K562 (cell line): ENCODE results near the gene CLEC4M. TPM values are rescaled to one million over a fixed set of nuclear protein-coding genes. Genes with fewer than 3 reads are reported as not detected.

ENCODE experiments used
- ATAC-seq: fragments of 200-7000 bp; cut with Tn5 transposase; 3 replicates; pipeline ENCODE4 v1.9.1; 2020; ENCODE audit warnings: moderate library complexity
- BruUV-seq: library from RNA; stranded (reverse); fragments of 400-500 nt; replicated peaks from 2 replicates; lab custom pipeline; 2021; lab: Mats Ljungman, UMichigan
- CTCF ChIA-PET: fragments of 300-600 bp; formaldehyde crosslinking; extraction: SDS; loops from one replicate; lab custom pipeline; 2021; ENCODE audit warnings: low intra/inter-chr PET ratio; lab: Yijun Ruan, JAX
- POLR2A ChIA-PET: fragments of 300-600, 350-650 bp; sonication (Branson Sonifier 250); formaldehyde crosslinking; extraction: SDS; loops from one replicate; lab custom pipeline; 2021; ENCODE audit warnings: antibody characterized with exemption, inconsistent platforms; lab: Yijun Ruan, JAX
- DNase-seq, 4 experiments: peaks; one replicate each; pipeline versions ENCODE4 v3.0.0 to v3.0.0-alpha.2; 2011 to 2018; ENCODE audit warnings: low spot score in 3 of 4, mixed read lengths in 3 of 4; ENCODE audit errors: extremely low read depth in 1 of 4
- FAIRE-seq: peaks from 2 replicates; lab custom pipeline; 2011; peaks lifted over from hg19 to GRCh38; lab: Jason Lieb, UNC
- H2AFZ ChIP-seq: 2 replicates; pipeline ENCODE4 v1.6.0; 2011; ENCODE audit warnings: low read depth, low read length, control low read depth, inconsistent platforms
- H3K27ac ChIP-seq: fragments of 200-600 bp; 3 replicates; pipeline ENCODE4 v1.8.0; 2011; ENCODE audit warnings: low read depth, mild to moderate bottlenecking, control low read depth, inconsistent platforms, low read length, moderate library complexity, mixed read lengths; ENCODE audit errors: extremely low read depth
- H3K27me3 ChIP-seq, 2 experiments: fragments of 300-600 bp in 1 of 2; 2 replicates in 1 of 2; 3 replicates in 1 of 2; pipeline versions ENCODE4 v1.6.0 to v1.8.0; 2011; ENCODE audit warnings: inconsistent platforms in 2 of 2, low read length in 2 of 2, mild to moderate bottlenecking in 1 of 2, mixed read lengths in 1 of 2, moderate library complexity in 1 of 2; ENCODE audit not compliant: control insufficient read depth in 2 of 2, insufficient read depth in 2 of 2
- H3K36me3 ChIP-seq: fragments of 300-600 bp; 3 replicates; pipeline ENCODE4 v1.8.0; 2011; ENCODE audit warnings: mild to moderate bottlenecking, low read length, inconsistent platforms; ENCODE audit not compliant: control insufficient read depth, insufficient read depth
- H3K4me1 ChIP-seq, 2 experiments: fragments of 200-600 bp in 1 of 2; replicated peaks in 1 of 2; 2 replicates in 1 of 2; 3 replicates in 1 of 2; pipeline versions ENCODE4 v1.5.1 to v1.8.0; 2011; ENCODE audit warnings: inconsistent platforms in 2 of 2, low read length in 2 of 2, mild to moderate bottlenecking in 1 of 2, mixed read lengths in 1 of 2, moderate library complexity in 1 of 2; ENCODE audit not compliant: control insufficient read depth in 2 of 2, insufficient read depth in 2 of 2
- H3K4me2 ChIP-seq: 2 replicates; pipeline ENCODE4 v1.6.1; 2011; ENCODE audit warnings: low read length, control low read depth, inconsistent platforms, mixed read lengths; ENCODE audit not compliant: insufficient read depth
- H3K4me3 ChIP-seq: fragments of 200-600 bp; sonication (generic), shearing (Covaris generic); 2 replicates; pipeline ENCODE4 v1.5.1; 2016; ENCODE audit warnings: control low read depth, inconsistent platforms
- H3K79me2 ChIP-seq: fragments of 200-600 bp; 3 replicates; pipeline ENCODE4 v1.8.0; 2011; ENCODE audit warnings: low read length, inconsistent platforms; ENCODE audit not compliant: control insufficient read depth, insufficient read depth
- H3K9ac ChIP-seq, 2 experiments: 2 replicates each; pipeline versions ENCODE4 v1.6.0 to v1.6.1; 2011; ENCODE audit warnings: low read depth in 2 of 2, low read length in 2 of 2, control low read depth in 1 of 2, inconsistent platforms in 1 of 2, mild to moderate bottlenecking in 1 of 2, mixed read lengths in 1 of 2; ENCODE audit not compliant: insufficient read depth in 1 of 2
- H3K9me1 ChIP-seq: one replicate; pipeline ENCODE4 v1.6.0; 2011; ENCODE audit warnings: inconsistent platforms, mild to moderate bottlenecking, low read length, moderate library complexity; ENCODE audit not compliant: control insufficient read depth, insufficient read depth
- H3K9me3 ChIP-seq: replicated peaks from 2 replicates; pipeline ENCODE4 v1.5.1; 2011; ENCODE audit warnings: low read depth, low read length, inconsistent platforms; ENCODE audit not compliant: control insufficient read depth, insufficient read depth
- H4K20me1 ChIP-seq: replicated peaks from 2 replicates; pipeline ENCODE4 v1.6.1; 2011; ENCODE audit warnings: low read length, inconsistent platforms, mixed read lengths; ENCODE audit not compliant: control insufficient read depth, insufficient read depth
- BDP1 ChIP-seq: IDR thresholded peaks from 3 replicates; pipeline ENCODE4 v1.6.1; 2011; ENCODE audit not compliant: insufficient read length, insufficient read depth
- COPS2 ChIP-seq: fragments of 450-650 bp; conservative IDR thresholded peaks from 2 replicates; pipeline ENCODE4 v1.6.1; 2016; ENCODE audit warnings: mild to moderate bottlenecking, moderate library complexity
- DDX20 ChIP-seq: fragments of 450-650 bp; IDR thresholded peaks from 2 replicates; pipeline ENCODE4 v1.6.1; 2016; ENCODE audit warnings: missing genetic modification characterization, low read depth, mild to moderate bottlenecking, missing compliant biosample characterization, moderate library complexity
- JUND ChIP-seq, 2 experiments: IDR thresholded peaks; 2 replicates in 1 of 2; 3 replicates in 1 of 2; pipeline ENCODE4 v1.6.1; 2011; ENCODE audit warnings: borderline replicate concordance in 2 of 2, low read depth in 2 of 2, low read length in 2 of 2, improper control_type of control experiment in 1 of 2, missing biosample characterization in 1 of 2, missing genetic modification characterization in 1 of 2, missing genetic modification reagents in 1 of 2
- LEF1 ChIP-seq: fragments of 450-650 bp; IDR thresholded peaks from 2 replicates; pipeline ENCODE4 v1.6.1; 2016; ENCODE audit warnings: mild to moderate bottlenecking
- NFRKB ChIP-seq: fragments of 450-650 bp; IDR thresholded peaks from 2 replicates; pipeline ENCODE4 v1.6.1; 2016; ENCODE audit warnings: low read depth
- NR3C1 ChIP-seq: sonication (generic); formaldehyde crosslinking; IDR thresholded peaks from 2 replicates; pipeline ENCODE4 v1.8.1; 2022; ENCODE audit warnings: missing genetic modification reagents
- NR4A1 ChIP-seq, 2 experiments: fragments of 250-450 bp in 1 of 2; fragments of 450-650 bp in 1 of 2; sonication (Bioruptor Pico) in 1 of 2; IDR thresholded peaks; 2 replicates each; pipeline versions ENCODE4 v1.4.0 to v1.6.1; 2016 to 2020; ENCODE audit warnings: mild to moderate bottlenecking in 2 of 2, missing compliant biosample characterization in 1 of 2, missing genetic modification characterization in 1 of 2, moderate library complexity in 1 of 2
- RUNX1 ChIP-seq: sonication (generic); IDR thresholded peaks from 2 replicates; pipeline ENCODE4 v1.6.1; 2016; ENCODE audit warnings: antibody characterized with exemption, low read depth
- SMC3 ChIP-seq: conservative IDR thresholded peaks from 2 replicates; pipeline ENCODE4 v1.6.1; 2011; ENCODE audit warnings: low read depth, low read length, improper control_type of control experiment; ENCODE audit not compliant: insufficient read depth
- ZNF217 ChIP-seq: sonication (generic); formaldehyde crosslinking; IDR thresholded peaks from 2 replicates; pipeline ENCODE4 v1.8.0; 2022; ENCODE audit warnings: mild to moderate bottlenecking, missing genetic modification reagents
- WGBS: fragments of 100-300 bp; shearing (Covaris generic); methylation state at CpG from one replicate; pipeline ENCODE4 v1.1.6; 2016; ENCODE audit warnings: low coverage, mixed read lengths; ENCODE audit not compliant: insufficient coverage; ENCODE audit errors: missing lambda C conversion rate; 5-methylcytosine and 5-hydroxymethylcytosine counted together
- in situ Hi-C: fragments of 300-500 bp; cut with MboI; formaldehyde crosslinking; loops from 4 replicates; pipeline ENCODE4 v1.15.0; 2018; ENCODE audit warnings: inconsistent platforms, mixed read lengths
- intact Hi-C: fragments of 100-400 bp; cut with micrococcal nuclease; formaldehyde crosslinking; loops from 2 replicates; pipeline ENCODE4 v1.14.2; 2022
- polyA plus RNA-seq, 8 experiments: library from polyadenylated mRNA; depleted of rRNA in 4 of 8; stranded (reverse) in 5 of 8; unstranded in 3 of 8; fragments of >200 nt; fragmentation: Nextera tagmentation in 2 of 8; fragmentation: Illumina TruSeq in 1 of 8; extraction: Ambion mirVana in 2 of 8; extraction: Trizol in 1 of 8; gene quantifications; 2 replicates each; pipeline versions ENCODE4 v1.2.1 to v1.2.3, GENCODE V29; 2011 to 2014; ENCODE audit warnings: inconsistent platforms in 1 of 8, missing spikeins in 1 of 8
- total RNA-seq, 7 experiments: library from RNA; depleted of rRNA in 6 of 7; stranded (reverse); fragments of >200 nt in 6 of 7; fragmentation: Illumina TruSeq in 2 of 7; extraction: Trizol in 2 of 7; gene quantifications; 2 replicates each; pipeline versions ENCODE4 v1.2.1 to v1.2.3, GENCODE V29; 2011 to 2021; ENCODE audit warnings: low replicate concordance in 1 of 7
- TF ChIP-seq, protein P1 (sequence below), 3 experiments: fragments of 200-800 bp in 1 of 3; sonication (Bioruptor generic) in 1 of 3; sonication (generic) in 1 of 3; formaldehyde crosslinking in 1 of 3; IDR thresholded peaks; 2 replicates each; pipeline versions ENCODE4 v1.6.1 to v1.8.0; 2016 to 2022; ENCODE audit warnings: mild to moderate bottlenecking in 2 of 3, missing compliant biosample characterization in 2 of 3, missing genetic modification characterization in 2 of 3, missing genetic modification reagents in 1 of 3
- TF ChIP-seq, protein P2 (sequence below): fragments of 450-650 bp; IDR thresholded peaks from 2 replicates; pipeline ENCODE4 v1.6.1; 2016; ENCODE audit warnings: low read depth, mild to moderate bottlenecking, moderate library complexity
- TF ChIP-seq, protein P3 (sequence below): fragments of 250-450 bp; sonication (Bioruptor Pico); IDR thresholded peaks from 2 replicates; pipeline ENCODE4 v1.9.0; 2021; ENCODE audit warnings: mild to moderate bottlenecking
- TF ChIP-seq, protein P4 (sequence below): sonication (generic); formaldehyde crosslinking; IDR thresholded peaks from 2 replicates; pipeline ENCODE4 v1.8.1; 2022; ENCODE audit warnings: missing genetic modification reagents

CLEC4M gene
- total and polyA plus RNA-seq, 9 of the 15 experiments (the other 6 are each of a cell fraction or from before 2014, with no cell fraction given), result 0.08 to 0.18 TPM; not detected in 7

DNA sequence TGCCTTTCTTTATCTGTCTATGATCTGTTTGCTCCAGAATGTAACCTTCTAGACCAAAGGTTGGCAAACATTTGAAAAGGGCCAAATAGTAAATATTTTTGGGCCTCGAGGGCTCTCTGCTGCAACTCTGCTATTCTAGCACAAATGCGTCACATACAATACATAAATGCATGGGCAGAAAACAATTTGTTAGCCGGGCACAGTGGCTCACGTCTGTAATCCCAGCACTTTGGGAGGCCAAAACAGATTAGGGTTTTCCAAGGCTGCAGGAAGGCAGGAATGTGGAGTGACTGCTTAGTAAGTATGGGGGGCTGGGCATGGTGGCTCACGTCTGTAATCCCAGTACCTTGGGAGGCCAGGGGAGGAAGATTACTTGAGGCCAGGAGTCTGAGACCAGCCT, 45.1 kb downstream of the CLEC4M start:
- DNase-seq (no peak), FAIRE-seq (no peak), ATAC-seq (no peak)
- in situ Hi-C loops (loop anchor here (5.0 to 10.0 kb wide), 2 partner anchors 236 to 453 kb away; no protein-coding TSS in a partner anchor), intact Hi-C loops (no loop called here)
- Histone ChIP-seq H3K4me3 (no peak overlapping the region), H3K36me3 (no peaks in the 10 kb centered on the region), H3K4me2 (no peak overlapping the region), H3K9ac (no peak overlapping the region), H3K27ac (no peak overlapping the region), H3K27me3 (peaks cover 7 to 22% of the 10 kb centered on the region in 2 experiments; a peak in 4 of 5 replicates), H3K9me1 (no peaks in the 10 kb centered on the region), H2AFZ (no peak overlapping the region), H3K4me1 (no peaks in the 10 kb centered on the region; a peak in 1 of 5 replicates), H4K20me1 (no peaks in the 10 kb centered on the region), H3K9me3 (no peaks in the 10 kb centered on the region; the same call in 1 of the 2 replicates), H3K79me2 (no peaks in the 10 kb centered on the region)
- ChIA-PET CTCF (no interaction called here), POLR2A (no interaction called here)
- BruUV-seq, result no TSS peak
- WGBS, result 17% methylated on average over 5 of the region's 5 CpGs
- TF ChIP-seq, protein P1, sequence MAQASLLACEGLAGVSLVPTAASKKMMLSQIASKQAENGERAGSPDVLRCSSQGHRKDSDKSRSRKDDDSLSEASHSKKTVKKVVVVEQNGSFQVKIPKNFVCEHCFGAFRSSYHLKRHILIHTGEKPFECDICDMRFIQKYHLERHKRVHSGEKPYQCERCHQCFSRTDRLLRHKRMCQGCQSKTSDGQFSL (CRISPR knock-in tag; IDR thresholded peaks at IDR 0.05), result no peak
- TF ChIP-seq, protein P1 (tag; IDR thresholded peaks at IDR 0.05), result no peak
- TF ChIP-seq DDX20 (tag), result no peak
- TF ChIP-seq NFRKB, result no peak
- TF ChIP-seq, protein P2, sequence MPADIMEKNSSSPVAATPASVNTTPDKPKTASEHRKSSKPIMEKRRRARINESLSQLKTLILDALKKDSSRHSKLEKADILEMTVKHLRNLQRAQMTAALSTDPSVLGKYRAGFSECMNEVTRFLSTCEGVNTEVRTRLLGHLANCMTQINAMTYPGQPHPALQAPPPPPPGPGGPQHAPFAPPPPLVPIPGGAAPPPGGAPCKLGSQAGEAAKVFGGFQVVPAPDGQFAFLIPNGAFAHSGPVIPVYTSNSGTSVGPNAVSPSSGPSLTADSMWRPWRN, result no peak
- no peak for TF ChIP-seq JUND (IDR thresholded peaks at IDR 0.05; ENCODE audit: borderline replicate concordance, low read depth, low read length)
- no peak for TF ChIP-seq JUND (tag; IDR thresholded peaks at IDR 0.05; ENCODE audit: borderline replicate concordance, low read depth, low read length)
- no peak for TF ChIP-seq ZNF217 (CRISPR knock-in tag)
- TF ChIP-seq RUNX1, result no peak
- no peak for TF ChIP-seq SMC3
- TF ChIP-seq NR4A1 (CRISPR knock-in tag; IDR thresholded peaks at IDR 0.05), result no peak
- TF ChIP-seq NR4A1 (tag; IDR thresholded peaks at IDR 0.05), result no peak
- TF ChIP-seq BDP1, result no peak
- TF ChIP-seq, protein P3, sequence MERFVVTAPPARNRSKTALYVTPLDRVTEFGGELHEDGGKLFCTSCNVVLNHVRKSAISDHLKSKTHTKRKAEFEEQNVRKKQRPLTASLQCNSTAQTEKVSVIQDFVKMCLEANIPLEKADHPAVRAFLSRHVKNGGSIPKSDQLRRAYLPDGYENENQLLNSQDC, result no peak
- TF ChIP-seq NR3C1, result no peak
- TF ChIP-seq, protein P4, sequence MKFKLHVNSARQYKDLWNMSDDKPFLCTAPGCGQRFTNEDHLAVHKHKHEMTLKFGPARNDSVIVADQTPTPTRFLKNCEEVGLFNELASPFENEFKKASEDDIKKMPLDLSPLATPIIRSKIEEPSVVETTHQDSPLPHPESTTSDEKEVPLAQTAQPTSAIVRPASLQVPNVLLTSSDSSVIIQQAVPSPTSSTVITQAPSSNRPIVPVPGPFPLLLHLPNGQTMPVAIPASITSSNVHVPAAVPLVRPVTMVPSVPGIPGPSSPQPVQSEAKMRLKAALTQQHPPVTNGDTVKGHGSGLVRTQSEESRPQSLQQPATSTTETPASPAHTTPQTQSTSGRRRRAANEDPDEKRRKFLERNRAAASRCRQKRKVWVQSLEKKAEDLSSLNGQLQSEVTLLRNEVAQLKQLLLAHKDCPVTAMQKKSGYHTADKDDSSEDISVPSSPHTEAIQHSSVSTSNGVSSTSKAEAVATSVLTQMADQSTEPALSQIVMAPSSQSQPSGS (CRISPR knock-in tag), result no peak
- no peak for TF ChIP-seq LEF1
- TF ChIP-seq COPS2, result no peak
